Nephron (organoid): ENCODE data around the gene ASB5.
"Not testable (repeated sequence)": the region's sequence is repeated elsewhere in the genome, so short reads cannot be mapped to it uniquely, and the experiment has no call there.

Experiments used
- H3K27ac Mint-ChIP-seq, 3 experiments: 2 replicates each; pipeline ENCODE4 v1.8.0; 2020; ENCODE audit warnings: mixed read lengths in 3 of 3, mild to moderate bottlenecking in 2 of 3, moderate library complexity in 1 of 3
- H3K27me3 Mint-ChIP-seq: 2 replicates; pipeline ENCODE4 v1.8.0; 2021; ENCODE audit warnings: low read depth, mild to moderate bottlenecking, moderate library complexity, mixed read lengths
- H3K36me3 Mint-ChIP-seq: 2 replicates; pipeline ENCODE4 v1.8.0; 2020; ENCODE audit warnings: low read depth, mixed read lengths
- H3K4me1 Mint-ChIP-seq: 2 replicates; pipeline ENCODE4 v1.8.0; 2020; ENCODE audit warnings: mixed read lengths
- H3K4me3 Mint-ChIP-seq, 3 experiments: 2 replicates each; pipeline ENCODE4 v1.8.0; 2020; ENCODE audit warnings: mild to moderate bottlenecking in 3 of 3, mixed read lengths in 3 of 3, moderate library complexity in 2 of 3
- H3K9me3 Mint-ChIP-seq: 2 replicates; pipeline ENCODE4 v1.8.0; 2020; ENCODE audit warnings: mixed read lengths
- TF ChIP-seq, protein P1 (sequence below), 3 experiments: fragments of 200-600 bp; sonication (generic); IDR thresholded peaks; one replicate each; pipeline ENCODE4 v1.5.0; 2021; ENCODE audit warnings: antibody characterized with exemption in 3 of 3; ENCODE audit not compliant: unreplicated experiment in 3 of 3

Gene ASB5

DNA sequence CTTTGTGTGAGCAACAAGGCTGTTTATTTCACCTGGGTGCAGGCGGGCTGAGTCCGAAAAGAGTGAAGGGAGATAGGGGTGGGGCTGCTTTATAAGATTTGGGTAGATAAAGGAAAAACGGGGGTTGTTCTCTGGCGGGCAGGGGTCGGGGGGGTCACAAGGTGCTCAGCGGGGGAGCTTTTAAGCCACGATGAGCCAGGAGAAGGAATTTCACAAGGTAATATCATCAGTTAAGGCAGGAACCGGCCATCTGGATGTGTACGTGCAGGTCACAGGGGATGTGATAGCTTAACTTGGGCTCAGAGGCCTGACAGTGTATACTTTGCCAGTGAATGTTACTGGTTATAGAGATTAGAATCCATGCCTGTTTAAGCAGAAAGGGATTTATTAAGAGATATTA is 31.0 kb upstream of the ASB5 start:
- Mint-ChIP-seq H3K4me3 (no peak overlapping the region), H3K27ac (no peak overlapping the region)
- TF ChIP-seq, protein P1, sequence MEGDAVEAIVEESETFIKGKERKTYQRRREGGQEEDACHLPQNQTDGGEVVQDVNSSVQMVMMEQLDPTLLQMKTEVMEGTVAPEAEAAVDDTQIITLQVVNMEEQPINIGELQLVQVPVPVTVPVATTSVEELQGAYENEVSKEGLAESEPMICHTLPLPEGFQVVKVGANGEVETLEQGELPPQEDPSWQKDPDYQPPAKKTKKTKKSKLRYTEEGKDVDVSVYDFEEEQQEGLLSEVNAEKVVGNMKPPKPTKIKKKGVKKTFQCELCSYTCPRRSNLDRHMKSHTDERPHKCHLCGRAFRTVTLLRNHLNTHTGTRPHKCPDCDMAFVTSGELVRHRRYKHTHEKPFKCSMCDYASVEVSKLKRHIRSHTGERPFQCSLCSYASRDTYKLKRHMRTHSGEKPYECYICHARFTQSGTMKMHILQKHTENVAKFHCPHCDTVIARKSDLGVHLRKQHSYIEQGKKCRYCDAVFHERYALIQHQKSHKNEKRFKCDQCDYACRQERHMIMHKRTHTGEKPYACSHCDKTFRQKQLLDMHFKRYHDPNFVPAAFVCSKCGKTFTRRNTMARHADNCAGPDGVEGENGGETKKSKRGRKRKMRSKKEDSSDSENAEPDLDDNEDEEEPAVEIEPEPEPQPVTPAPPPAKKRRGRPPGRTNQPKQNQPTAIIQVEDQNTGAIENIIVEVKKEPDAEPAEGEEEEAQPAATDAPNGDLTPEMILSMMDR (IDR thresholded peaks at IDR 0.05; ENCODE audit: unreplicated experiment in 3 of 3) = no peak

DNA sequence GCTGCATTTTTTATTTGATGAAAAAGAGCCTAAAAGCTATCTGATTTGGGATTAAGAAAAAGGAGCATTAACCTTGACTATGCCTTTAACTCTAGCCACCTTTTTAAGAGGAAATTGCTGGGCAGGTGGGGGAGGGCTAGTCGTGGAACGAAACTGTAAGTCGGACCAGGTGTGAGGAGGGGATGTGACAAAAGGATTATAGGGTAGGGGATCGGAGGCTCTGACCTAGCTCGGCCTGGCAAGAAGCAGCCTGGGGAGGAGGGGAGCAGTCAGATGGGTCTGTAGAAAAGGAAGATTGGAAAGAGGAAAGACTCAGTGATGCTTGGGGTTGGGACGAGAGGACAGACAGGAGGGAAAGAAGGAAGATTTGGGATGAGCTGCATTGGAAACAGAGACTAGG is 29.6 kb upstream of the ASB5 start:
- H3K36me3 Mint-ChIP-seq = no peaks in the 10 kb centered on the region
- no peaks in the 10 kb centered on the region for H3K4me1 Mint-ChIP-seq
- no peaks in the 10 kb centered on the region for H3K9me3 Mint-ChIP-seq
- TF ChIP-seq, protein P1 (IDR thresholded peaks at IDR 0.05; ENCODE audit: unreplicated experiment in 3 of 3) = no peak
- no peaks in the 10 kb centered on the region for H3K27me3 Mint-ChIP-seq
- no peak overlapping the region for H3K4me3 Mint-ChIP-seq
- no peak overlapping the region for H3K27ac Mint-ChIP-seq

More for the DNA sequence above, 31.0 kb upstream of the ASB5 start:
- peaks cover 3% of the 10 kb centered on the region for H3K27me3 Mint-ChIP-seq
- H3K36me3 Mint-ChIP-seq = no peaks in the 10 kb centered on the region
- H3K4me1 Mint-ChIP-seq = no peaks in the 10 kb centered on the region
- no peaks in the 10 kb centered on the region for H3K9me3 Mint-ChIP-seq

DNA sequence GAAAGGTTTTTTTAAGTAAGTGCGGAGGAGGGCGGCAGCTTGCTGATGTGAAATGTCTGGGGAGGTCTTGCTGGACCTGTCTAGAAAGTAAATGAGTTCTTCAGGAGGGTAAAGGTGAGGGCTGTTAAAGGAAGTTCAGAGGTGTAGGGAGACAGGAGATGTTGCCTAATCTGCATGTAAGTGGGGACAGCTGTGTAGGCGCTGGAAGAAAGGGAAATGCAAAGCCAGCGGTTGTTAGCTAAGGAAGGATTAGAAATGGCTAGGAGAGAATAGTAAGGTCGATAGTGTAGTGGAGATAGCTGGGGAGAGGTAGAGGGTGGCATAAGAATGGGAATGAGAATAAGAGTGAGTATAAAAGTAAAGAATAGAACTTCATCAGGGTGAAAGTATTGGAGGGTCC is 26.9 kb upstream of the ASB5 start:
- not testable (repeated sequence) for H3K36me3 Mint-ChIP-seq, H3K9me3 Mint-ChIP-seq, H3K4me1 Mint-ChIP-seq, H3K27me3 Mint-ChIP-seq, H3K4me3 Mint-ChIP-seq, H3K27ac Mint-ChIP-seq

DNA sequence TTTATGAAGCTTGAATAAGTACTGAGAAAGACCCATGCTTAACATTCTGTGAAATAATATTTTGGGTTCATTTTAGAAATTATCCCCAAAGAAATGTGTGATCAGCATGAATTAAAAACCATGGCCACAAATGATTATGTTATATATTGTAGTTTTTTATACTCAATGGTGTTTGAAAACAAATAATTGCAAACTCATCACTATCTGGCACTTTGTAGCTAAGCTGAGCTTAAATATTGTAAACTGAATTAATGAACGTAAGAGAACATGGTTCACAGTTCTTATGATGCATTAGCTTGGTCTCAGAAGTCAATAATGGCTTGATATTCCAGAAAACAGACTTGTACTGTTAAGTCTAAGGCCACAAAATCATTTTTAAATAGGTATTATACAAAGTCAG is 24.6 kb upstream of the ASB5 start:
- TF ChIP-seq, protein P1 (IDR thresholded peaks at IDR 0.05; ENCODE audit: unreplicated experiment in 3 of 3) = no peak
- no peaks in the 10 kb centered on the region for H3K27me3 Mint-ChIP-seq
- no peak overlapping the region for H3K27ac Mint-ChIP-seq
- H3K4me3 Mint-ChIP-seq = no peak overlapping the region
- H3K9me3 Mint-ChIP-seq = no peaks in the 10 kb centered on the region
- no peaks in the 10 kb centered on the region for H3K36me3 Mint-ChIP-seq
- no peaks in the 10 kb centered on the region for H3K4me1 Mint-ChIP-seq

DNA sequence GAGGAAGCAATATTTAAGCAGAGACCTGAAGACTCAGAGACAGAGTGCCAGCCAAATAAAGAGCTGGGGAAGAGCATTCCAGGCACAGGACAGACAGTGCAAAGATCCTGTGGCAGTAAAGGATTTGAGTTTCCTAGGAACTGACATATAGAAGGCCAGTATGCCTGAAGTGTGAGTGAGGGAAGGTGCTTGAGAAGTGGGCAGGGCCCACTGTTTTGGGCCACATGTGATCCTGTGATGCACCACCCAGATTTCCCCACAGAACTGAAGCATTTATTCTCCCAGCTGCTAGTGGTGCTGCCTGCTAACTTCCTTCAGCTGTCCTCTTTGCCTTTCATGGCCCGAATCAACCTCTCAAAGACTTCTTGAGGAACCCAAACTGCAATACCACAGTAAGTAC is 23.9 kb upstream of the ASB5 start:
- Mint-ChIP-seq H3K36me3 (no peaks in the 10 kb centered on the region), H3K27ac (no peak overlapping the region), H3K27me3 (no peaks in the 10 kb centered on the region), H3K4me3 (no peak overlapping the region), H3K9me3 (no peaks in the 10 kb centered on the region), H3K4me1 (no peaks in the 10 kb centered on the region)
- TF ChIP-seq, protein P1 (IDR thresholded peaks at IDR 0.05; ENCODE audit: unreplicated experiment in 3 of 3) = no peak

DNA sequence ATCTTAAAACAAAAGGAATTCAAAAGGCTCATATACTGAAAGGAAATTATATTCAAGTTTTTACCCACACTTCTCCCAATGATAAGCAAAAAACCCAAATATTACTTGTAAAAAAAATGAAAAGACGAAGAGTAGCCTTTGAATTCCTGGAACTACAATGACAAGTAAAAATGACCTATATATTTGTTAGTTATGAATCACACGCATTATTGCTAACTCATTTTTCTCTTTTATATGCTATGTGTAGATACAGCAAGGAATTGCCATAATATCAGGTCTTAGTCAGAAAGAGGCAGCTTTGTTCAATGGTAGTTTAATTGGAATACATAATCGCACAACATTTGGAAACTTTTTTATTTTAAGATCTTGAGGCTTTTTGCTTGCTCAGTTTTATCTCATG is 22.7 kb upstream of the ASB5 start:
- no peaks in the 10 kb centered on the region for H3K9me3 Mint-ChIP-seq
- H3K4me1 Mint-ChIP-seq = no peaks in the 10 kb centered on the region
- no peaks in the 10 kb centered on the region for H3K36me3 Mint-ChIP-seq
- H3K27ac Mint-ChIP-seq = no peak overlapping the region
- TF ChIP-seq, protein P1 (IDR thresholded peaks at IDR 0.05; ENCODE audit: unreplicated experiment in 3 of 3) = no peak
- H3K27me3 Mint-ChIP-seq = no peaks in the 10 kb centered on the region
- no peak overlapping the region for H3K4me3 Mint-ChIP-seq
